ENCODE measurements around the gene SRRM5.

SRRM5 gene

GRCh38 chr19:43628646-43629326 lies 16.9 kb downstream of the SRRM5 start:
- Mint-ChIP-seq H3K4me1 (no peaks in the 10 kb centered on the region), H3K9me3 (no peaks in the 10 kb centered on the region), H3K36me3 (ENCODE audit: low read depth) (peaks cover 34% of the 10 kb centered on the region), H3K27ac (no peak overlapping the region), H3K27me3 (ENCODE audit: low read depth) (no peaks in the 10 kb centered on the region), H3K4me3 (no peak overlapping the region)
- TF ChIP-seq, protein P1, sequence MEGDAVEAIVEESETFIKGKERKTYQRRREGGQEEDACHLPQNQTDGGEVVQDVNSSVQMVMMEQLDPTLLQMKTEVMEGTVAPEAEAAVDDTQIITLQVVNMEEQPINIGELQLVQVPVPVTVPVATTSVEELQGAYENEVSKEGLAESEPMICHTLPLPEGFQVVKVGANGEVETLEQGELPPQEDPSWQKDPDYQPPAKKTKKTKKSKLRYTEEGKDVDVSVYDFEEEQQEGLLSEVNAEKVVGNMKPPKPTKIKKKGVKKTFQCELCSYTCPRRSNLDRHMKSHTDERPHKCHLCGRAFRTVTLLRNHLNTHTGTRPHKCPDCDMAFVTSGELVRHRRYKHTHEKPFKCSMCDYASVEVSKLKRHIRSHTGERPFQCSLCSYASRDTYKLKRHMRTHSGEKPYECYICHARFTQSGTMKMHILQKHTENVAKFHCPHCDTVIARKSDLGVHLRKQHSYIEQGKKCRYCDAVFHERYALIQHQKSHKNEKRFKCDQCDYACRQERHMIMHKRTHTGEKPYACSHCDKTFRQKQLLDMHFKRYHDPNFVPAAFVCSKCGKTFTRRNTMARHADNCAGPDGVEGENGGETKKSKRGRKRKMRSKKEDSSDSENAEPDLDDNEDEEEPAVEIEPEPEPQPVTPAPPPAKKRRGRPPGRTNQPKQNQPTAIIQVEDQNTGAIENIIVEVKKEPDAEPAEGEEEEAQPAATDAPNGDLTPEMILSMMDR (IDR thresholded peaks at IDR 0.05; ENCODE audit: unreplicated experiment in 3 of 3), result no peak

DNA sequence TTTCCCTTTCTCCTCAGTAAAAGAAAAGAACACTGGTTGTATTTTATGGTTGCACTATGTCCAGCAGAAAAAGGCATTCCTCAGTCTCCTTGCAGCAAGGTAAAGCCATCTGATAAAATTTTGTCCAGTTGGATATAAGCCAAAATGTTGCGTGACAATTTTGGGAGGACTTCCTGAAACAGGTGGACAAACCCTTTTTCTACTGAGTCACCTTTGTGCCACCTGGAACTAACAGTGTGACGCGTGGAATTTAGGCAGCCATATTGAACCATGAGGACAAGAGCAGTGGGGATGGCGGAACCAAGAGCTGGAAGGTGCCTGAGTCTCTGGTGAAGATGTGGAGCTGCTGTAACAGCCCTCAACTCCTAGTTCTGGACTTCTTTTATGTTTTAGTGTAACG lies 19.6 kb downstream of the SRRM5 start:
- Mint-ChIP-seq H3K4me3 (no peak overlapping the region), H3K4me1 (peaks cover 6% of the 10 kb centered on the region), H3K27me3 (ENCODE audit: low read depth) (no peaks in the 10 kb centered on the region), H3K27ac (no peak overlapping the region), H3K9me3 (no peaks in the 10 kb centered on the region), H3K36me3 (ENCODE audit: low read depth) (peaks cover 19% of the 10 kb centered on the region)
- TF ChIP-seq, protein P1 (IDR thresholded peaks at IDR 0.05; ENCODE audit: unreplicated experiment in 3 of 3), result no peak

GRCh38 chr19:43633520-43633919 lies 21.6 kb downstream of the SRRM5 start:
- TF ChIP-seq, protein P1 (IDR thresholded peaks at IDR 0.05; ENCODE audit: unreplicated experiment in 3 of 3), result no peak
- Mint-ChIP-seq H3K4me3 (peak overlapping the region in 1 of 3 experiments; percentile 22), H3K36me3 (ENCODE audit: low read depth) (peaks cover 7% of the 10 kb centered on the region), H3K4me1 (peaks cover 16% of the 10 kb centered on the region), H3K9me3 (no peaks in the 10 kb centered on the region), H3K27ac (peak overlapping the region in 2 of 3 experiments; percentile 34 to 50), H3K27me3 (ENCODE audit: low read depth) (peaks cover 7% of the 10 kb centered on the region)

DNA sequence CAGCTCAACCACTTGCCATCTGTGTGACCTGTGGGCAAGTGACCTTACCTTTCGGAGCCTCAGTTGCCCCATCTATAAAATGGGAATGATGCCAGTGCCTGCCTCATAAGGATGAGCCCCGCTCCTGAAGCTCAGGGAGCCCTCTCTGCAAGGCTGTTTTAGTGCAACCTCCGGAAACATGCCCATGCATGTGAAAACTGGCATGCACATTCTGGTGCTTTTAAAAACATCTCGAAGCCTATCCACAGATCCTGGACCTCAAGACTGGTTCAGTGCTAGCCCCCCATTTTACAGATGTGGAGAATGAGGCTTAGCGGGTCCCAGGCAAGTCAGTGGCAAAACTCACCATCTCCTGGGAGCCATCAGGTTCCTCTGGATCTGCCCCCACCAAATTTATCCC lies 22.2 kb downstream of the SRRM5 start:
- no peak overlapping the region for H3K27ac Mint-ChIP-seq
- no peak overlapping the region for H3K4me3 Mint-ChIP-seq
- H3K27me3 Mint-ChIP-seq (ENCODE audit: low read depth), result peaks cover 12% of the 10 kb centered on the region
- H3K4me1 Mint-ChIP-seq, result peaks cover 22% of the 10 kb centered on the region
- peaks cover 4% of the 10 kb centered on the region for H3K36me3 Mint-ChIP-seq (ENCODE audit: low read depth)
- no peaks in the 10 kb centered on the region for H3K9me3 Mint-ChIP-seq
- TF ChIP-seq, protein P1 (IDR thresholded peaks at IDR 0.05; ENCODE audit: unreplicated experiment in 3 of 3), result no peak

DNA sequence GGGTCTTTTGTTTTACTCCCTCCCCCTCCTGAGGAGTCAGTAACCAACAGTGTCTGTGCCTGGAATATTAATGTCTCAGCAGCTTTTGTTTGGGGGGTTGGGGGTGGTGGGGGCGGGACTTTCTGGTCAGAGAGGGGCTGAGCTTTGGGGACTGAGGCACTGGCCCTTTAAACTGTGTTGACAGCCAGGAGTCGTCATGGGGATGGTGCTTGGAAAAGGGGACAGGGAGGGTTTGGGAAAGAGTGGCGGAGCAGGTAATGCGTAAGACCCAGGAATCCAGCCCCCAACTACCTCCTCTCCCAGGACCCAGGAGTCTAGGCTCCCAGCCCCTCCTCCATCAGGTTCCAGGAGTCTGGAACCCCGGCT lies 22.6 kb downstream of the SRRM5 start:
- Mint-ChIP-seq H3K36me3 (ENCODE audit: low read depth) (peaks cover 3% of the 10 kb centered on the region), H3K27ac (peak overlapping the region in 2 of 3 experiments; percentile 91 to 98), H3K27me3 (ENCODE audit: low read depth) (peaks cover 15% of the 10 kb centered on the region), H3K4me1 (peaks cover 24% of the 10 kb centered on the region), H3K4me3 (peak overlapping the region; percentile 76 to 83 (median 79)), H3K9me3 (no peaks in the 10 kb centered on the region)
- TF ChIP-seq, protein P1 (IDR thresholded peaks at IDR 0.05; ENCODE audit: unreplicated experiment in 3 of 3), result no peak
